Measurements from ENCODE around the gene PTPRM. TPM values are rescaled to one million over a fixed set of nuclear protein-coding genes. Genes with fewer than 3 reads are reported as not detected.

Gene PTPRM
- polyA plus RNA-seq, 1 of the 3 experiments (the other 2 are of a cell fraction), result 16.0 TPM

GRCh38 chr18:7889515-7889914 lies 322.4 kb downstream of the PTPRM start (continued):
- TF ChIP-seq, protein P1, sequence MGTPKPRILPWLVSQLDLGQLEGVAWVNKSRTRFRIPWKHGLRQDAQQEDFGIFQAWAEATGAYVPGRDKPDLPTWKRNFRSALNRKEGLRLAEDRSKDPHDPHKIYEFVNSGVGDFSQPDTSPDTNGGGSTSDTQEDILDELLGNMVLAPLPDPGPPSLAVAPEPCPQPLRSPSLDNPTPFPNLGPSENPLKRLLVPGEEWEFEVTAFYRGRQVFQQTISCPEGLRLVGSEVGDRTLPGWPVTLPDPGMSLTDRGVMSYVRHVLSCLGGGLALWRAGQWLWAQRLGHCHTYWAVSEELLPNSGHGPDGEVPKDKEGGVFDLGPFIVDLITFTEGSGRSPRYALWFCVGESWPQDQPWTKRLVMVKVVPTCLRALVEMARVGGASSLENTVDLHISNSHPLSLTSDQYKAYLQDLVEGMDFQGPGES (IDR thresholded peaks at IDR 0.05; ENCODE audit: low read depth, low read length), result no peak
- TF ChIP-seq ELF1 (IDR thresholded peaks at IDR 0.05) (no peak), FOXJ3 (CRISPR knock-in tag; IDR thresholded peaks at IDR 0.05) (no peak), CHD2 (IDR thresholded peaks at IDR 0.05; ENCODE audit: low read length, partially characterized antibody) (no peak), EP300 (IDR thresholded peaks at IDR 0.05; ENCODE audit: borderline replicate concordance in 1 of 2, low read depth in 1 of 2, low read length in 1 of 2) (no peak), JUND (IDR thresholded peaks at IDR 0.05) (no peak), SIN3A (IDR thresholded peaks at IDR 0.05; ENCODE audit: borderline replicate concordance, low read depth, low read length) (no peak), MEF2A (IDR thresholded peaks at IDR 0.05; ENCODE audit: borderline replicate concordance, low read depth) (no peak), SMC3 (IDR thresholded peaks at IDR 0.05; ENCODE audit: low read depth, low read length) (no peak)

- Histone ChIP-seq H3K79me2 (ENCODE audit: insufficient read depth) (no peaks in the 10 kb centered on the region), H3F3A (replicated peaks; ENCODE audit: insufficient read depth) (no peaks in the 10 kb centered on the region), H3K4me3 (ENCODE audit: low read depth in 2 of 2, low read length in 1 of 2) (no peak overlapping the region), H3K27ac (ENCODE audit: low read depth in 2 of 2, low read length in 1 of 2) (no peak overlapping the region), H3K4me2 (no peak overlapping the region), H3K36me3 (replicated peaks in 1 of 2; ENCODE audit: control insufficient read depth in 1 of 2, insufficient read depth in 2 of 2, low read length in 1 of 2) (no peaks in the 10 kb centered on the region), H2AFZ (ENCODE audit: low read depth) (no peak overlapping the region), H3K9ac (no peak overlapping the region), H3K9me2 (no peaks in the 10 kb centered on the region), H3K9me3 (no peaks in the 10 kb centered on the region), H4K20me1 (ENCODE audit: insufficient read depth) (no peaks in the 10 kb centered on the region), H3K4me1 (ENCODE audit: control insufficient read depth in 1 of 2, insufficient read depth in 2 of 2, low read depth in 1 of 2, low read length in 1 of 2) (no peaks in the 10 kb centered on the region; a peak in 1 of 4 replicates), H3K27me3 (ENCODE audit: insufficient read depth) (no peaks in the 10 kb centered on the region)
- CTCF ChIA-PET, result interaction anchor here (1.1 kb wide), 2 partner anchors 100 to 499 kb away, joined by 3 read pairs; no protein-coding TSS in a partner anchor
- DNase-seq, result no peak
- 35% methylated on average over 2 of the region's 2 CpGs for WGBS (ENCODE audit: low lambda C conversion rate)
- POLR2A ChIA-PET, result no interaction called here
- no peak for TF ChIP-seq JUND (IDR thresholded peaks at IDR 0.05)
- TF ChIP-seq NRF1 (IDR thresholded peaks at IDR 0.05; ENCODE audit: low read depth, low read length), result no peak
- no peak for TF ChIP-seq MXI1 (IDR thresholded peaks at IDR 0.05; ENCODE audit: low read depth, low read length)
These were observed 323.0 kb downstream of the PTPRM start for GRCh38 chr18:7890075-7890474.

DNA sequence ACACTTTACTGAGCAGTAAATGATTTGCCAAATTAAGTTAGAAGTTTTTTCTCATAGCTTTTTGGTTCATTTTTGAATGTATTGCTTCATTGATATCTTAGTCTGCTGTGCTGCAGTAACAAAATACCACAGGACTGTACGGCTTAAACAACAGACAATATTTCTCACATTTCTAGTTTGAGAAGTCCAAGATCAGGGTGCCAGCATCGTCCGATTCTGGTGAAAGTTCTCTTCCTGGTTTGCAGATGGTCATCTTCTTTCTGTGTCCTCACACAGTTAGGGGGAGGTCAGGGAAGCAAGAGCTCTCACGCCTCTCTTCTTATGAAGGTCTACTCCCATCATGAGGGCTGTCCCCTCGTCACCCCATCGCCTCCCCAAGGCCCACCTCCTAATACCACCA lies 325.4 kb downstream of the PTPRM start:
- ChIA-PET CTCF (interaction anchor here (1.1 to 1.3 kb wide), 3 partner anchors 16 to 325 kb away, joined by 3 read pairs; partner anchors contain the start of gene PTPRM), POLR2A (no interaction called here)
- H3F3A ChIP-seq (replicated peaks; ENCODE audit: insufficient read depth), result no peaks in the 10 kb centered on the region
- no peaks in the 10 kb centered on the region for H3K9me2 ChIP-seq
- TF ChIP-seq FOXM1 (IDR thresholded peaks at IDR 0.05; ENCODE audit: low read depth), result no peak
- no peak for TF ChIP-seq JUND (IDR thresholded peaks at IDR 0.05)
- no peak for TF ChIP-seq MXI1 (IDR thresholded peaks at IDR 0.05; ENCODE audit: low read depth, low read length)
- H4K20me1 ChIP-seq (ENCODE audit: insufficient read depth), result no peaks in the 10 kb centered on the region
- H2AFZ ChIP-seq (ENCODE audit: low read depth), result no peak overlapping the region
- H3K9ac ChIP-seq, result no peak overlapping the region
- no peak overlapping the region for H3K27ac ChIP-seq (ENCODE audit: low read depth in 2 of 2, low read length in 1 of 2)
- WGBS (ENCODE audit: low lambda C conversion rate), result 69% methylated on average over 6 of the region's 6 CpGs
- H3K4me3 ChIP-seq (ENCODE audit: low read depth in 2 of 2, low read length in 1 of 2), result no peak overlapping the region
- H3K27me3 ChIP-seq (ENCODE audit: insufficient read depth), result no peaks in the 10 kb centered on the region
- H3K36me3 ChIP-seq (replicated peaks in 1 of 2; ENCODE audit: control insufficient read depth in 1 of 2, insufficient read depth in 2 of 2, low read length in 1 of 2), result no peaks in the 10 kb centered on the region
- H3K79me2 ChIP-seq (ENCODE audit: insufficient read depth), result no peaks in the 10 kb centered on the region
- no peaks in the 10 kb centered on the region for H3K4me1 ChIP-seq (ENCODE audit: control insufficient read depth in 1 of 2, insufficient read depth in 2 of 2, low read depth in 1 of 2, low read length in 1 of 2)
- no peaks in the 10 kb centered on the region for H3K9me3 ChIP-seq
- no peak overlapping the region for H3K4me2 ChIP-seq
- no peak for DNase-seq
